SK-N-SH (cell line): ENCODE data around the gene MANBA.

Experiments
- EP300 ChIP-seq, 2 experiments: IDR thresholded peaks; 2 replicates each; pipeline versions ENCODE4 v1.4.0 to v1.6.1; 2012; ENCODE audit warnings: borderline replicate concordance in 1 of 2, low read depth in 1 of 2, low read length in 1 of 2
- EZH2phosphoT487 ChIP-seq: fragments of 200-600 bp; sonication (generic); IDR thresholded peaks from 2 replicates; pipeline ENCODE4 v1.6.1; 2017; ENCODE audit warnings: low read depth, mixed run types, mild to moderate bottlenecking, antibody characterized with exemption, moderate library complexity, borderline replicate concordance
- MEF2A ChIP-seq: IDR thresholded peaks from 2 replicates; pipeline ENCODE4 v1.4.0; 2012; ENCODE audit warnings: low read depth, borderline replicate concordance
- POLR2AphosphoS5 ChIP-seq: IDR thresholded peaks from 2 replicates; pipeline ENCODE4 v1.6.1; 2012; ENCODE audit warnings: low read depth, low read length
- TF ChIP-seq, protein P1 (sequence below): fragments of 200-600 bp; sonication (generic); IDR thresholded peaks from 2 replicates; pipeline ENCODE4 v1.6.1; 2017; ENCODE audit warnings: antibody characterized with exemption, mild to moderate bottlenecking, moderate library complexity

DNA sequence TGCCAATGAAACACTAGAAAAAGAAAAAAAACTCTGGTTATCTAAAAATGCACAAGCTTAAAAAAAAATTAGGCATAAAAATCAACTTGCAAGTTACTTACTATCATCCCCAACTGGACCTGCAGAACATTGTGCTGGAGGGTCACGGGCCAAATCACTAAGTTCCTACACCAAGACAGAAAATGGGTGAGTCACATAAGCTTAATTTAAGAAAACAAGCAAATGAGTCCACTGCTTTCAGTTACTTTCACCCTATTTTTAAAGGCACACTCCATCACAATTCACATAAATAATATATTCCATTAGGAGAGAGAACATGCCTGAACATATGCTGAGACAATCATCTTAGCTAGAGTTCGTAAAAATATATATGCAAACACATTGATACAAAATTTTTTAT, 48.9 kb upstream of the MANBA start:
- TF ChIP-seq EP300 (IDR thresholded peaks at IDR 0.05; ENCODE audit: borderline replicate concordance in 1 of 2, low read depth in 1 of 2, low read length in 1 of 2) (no peak), EZH2phosphoT487 (no peak), MEF2A (no peak), POLR2AphosphoS5 (no peak)
- TF ChIP-seq, protein P1, sequence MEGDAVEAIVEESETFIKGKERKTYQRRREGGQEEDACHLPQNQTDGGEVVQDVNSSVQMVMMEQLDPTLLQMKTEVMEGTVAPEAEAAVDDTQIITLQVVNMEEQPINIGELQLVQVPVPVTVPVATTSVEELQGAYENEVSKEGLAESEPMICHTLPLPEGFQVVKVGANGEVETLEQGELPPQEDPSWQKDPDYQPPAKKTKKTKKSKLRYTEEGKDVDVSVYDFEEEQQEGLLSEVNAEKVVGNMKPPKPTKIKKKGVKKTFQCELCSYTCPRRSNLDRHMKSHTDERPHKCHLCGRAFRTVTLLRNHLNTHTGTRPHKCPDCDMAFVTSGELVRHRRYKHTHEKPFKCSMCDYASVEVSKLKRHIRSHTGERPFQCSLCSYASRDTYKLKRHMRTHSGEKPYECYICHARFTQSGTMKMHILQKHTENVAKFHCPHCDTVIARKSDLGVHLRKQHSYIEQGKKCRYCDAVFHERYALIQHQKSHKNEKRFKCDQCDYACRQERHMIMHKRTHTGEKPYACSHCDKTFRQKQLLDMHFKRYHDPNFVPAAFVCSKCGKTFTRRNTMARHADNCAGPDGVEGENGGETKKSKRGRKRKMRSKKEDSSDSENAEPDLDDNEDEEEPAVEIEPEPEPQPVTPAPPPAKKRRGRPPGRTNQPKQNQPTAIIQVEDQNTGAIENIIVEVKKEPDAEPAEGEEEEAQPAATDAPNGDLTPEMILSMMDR = no peak
